ENCODE data around the gene MRM2. TPM values are rescaled to one million over a fixed set of nuclear protein-coding genes. Genes with fewer than 3 reads are reported as not detected.

Gene MRM2
- polyA plus RNA-seq, 2 of the 4 experiments (the other 2 are of a cell fraction): 35.6 to 44.0 TPM

DNA sequence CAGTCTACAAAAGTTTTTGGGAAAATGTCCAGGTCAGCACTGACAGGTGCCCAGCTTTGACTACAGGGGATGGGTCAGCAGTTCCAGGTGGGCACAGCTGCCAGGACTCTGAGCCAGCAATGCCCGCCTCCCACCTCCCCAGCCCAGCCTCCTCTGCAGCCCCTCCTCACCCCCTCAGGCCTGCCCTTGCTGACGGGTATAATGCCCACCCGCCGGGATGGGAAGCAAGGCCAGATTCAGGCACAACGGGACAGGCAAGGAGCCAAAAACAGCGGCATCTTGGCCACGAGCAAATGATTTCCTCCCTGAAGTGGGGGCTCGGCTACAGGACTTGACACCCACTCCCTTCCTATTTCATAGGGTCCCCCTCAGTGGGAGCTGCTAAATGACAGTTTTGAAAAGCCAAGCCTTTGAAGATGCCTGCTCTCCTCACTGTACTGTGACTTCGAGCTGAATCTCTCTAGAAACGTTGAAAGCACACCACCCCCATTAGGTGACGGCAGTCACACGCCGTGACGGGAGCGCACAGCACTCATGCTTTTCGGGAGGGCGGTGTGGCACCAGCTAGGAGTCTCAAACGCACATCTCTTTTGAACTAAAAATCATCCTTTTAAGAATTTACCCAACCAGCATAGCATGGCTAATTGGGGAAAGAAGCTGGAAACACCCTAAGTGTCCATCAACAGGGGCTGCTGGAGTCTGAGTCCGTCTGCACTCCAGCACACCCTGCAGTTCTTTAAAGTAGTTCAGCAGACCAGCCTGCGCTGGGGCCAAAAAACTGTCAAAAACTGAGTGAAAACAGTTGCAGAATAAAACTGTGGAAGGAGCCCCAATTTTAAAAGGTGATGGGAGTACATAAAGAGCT, 38.9 kb downstream of the MRM2 start:
- POLR2A ChIA-PET: no interaction called here
- FAIRE-seq: no peak
- TF ChIP-seq MYC (IDR thresholded peaks at IDR 0.05; ENCODE audit: borderline replicate concordance, low read length) (no peak), EHF (CRISPR knock-in tag; IDR thresholded peaks at IDR 0.05) (no peak), HEYL (CRISPR knock-in tag; IDR thresholded peaks at IDR 0.05) (no peak), FOSL2 (IDR thresholded peaks at IDR 0.05) (no peak), FOSL2 (CRISPR knock-in tag; IDR thresholded peaks at IDR 0.05) (no peak), TFCP2L1 (CRISPR knock-in tag; IDR thresholded peaks at IDR 0.05) (no peak), POLR2A (IDR thresholded peaks at IDR 0.05; ENCODE audit: low read length) (no peak), JUN (IDR thresholded peaks at IDR 0.05) (no peak), EP300 (IDR thresholded peaks at IDR 0.05) (no peak), MAZ (IDR thresholded peaks at IDR 0.05; ENCODE audit: borderline replicate concordance, low read depth, low read length) (no peak), ZC3H11A (IDR thresholded peaks at IDR 0.05) (no peak), FOXS1 (CRISPR knock-in tag; IDR thresholded peaks at IDR 0.05) (no peak), JUNB (IDR thresholded peaks at IDR 0.05) (no peak), CEBPB (IDR thresholded peaks at IDR 0.05) (no peak), PHF8 (IDR thresholded peaks at IDR 0.05; ENCODE audit: borderline replicate concordance, low read depth) (no peak)
- TF ChIP-seq, protein P1, sequence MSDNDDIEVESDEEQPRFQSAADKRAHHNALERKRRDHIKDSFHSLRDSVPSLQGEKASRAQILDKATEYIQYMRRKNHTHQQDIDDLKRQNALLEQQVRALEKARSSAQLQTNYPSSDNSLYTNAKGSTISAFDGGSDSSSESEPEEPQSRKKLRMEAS (IDR thresholded peaks at IDR 0.05): no peak
- TF ChIP-seq, protein P2, sequence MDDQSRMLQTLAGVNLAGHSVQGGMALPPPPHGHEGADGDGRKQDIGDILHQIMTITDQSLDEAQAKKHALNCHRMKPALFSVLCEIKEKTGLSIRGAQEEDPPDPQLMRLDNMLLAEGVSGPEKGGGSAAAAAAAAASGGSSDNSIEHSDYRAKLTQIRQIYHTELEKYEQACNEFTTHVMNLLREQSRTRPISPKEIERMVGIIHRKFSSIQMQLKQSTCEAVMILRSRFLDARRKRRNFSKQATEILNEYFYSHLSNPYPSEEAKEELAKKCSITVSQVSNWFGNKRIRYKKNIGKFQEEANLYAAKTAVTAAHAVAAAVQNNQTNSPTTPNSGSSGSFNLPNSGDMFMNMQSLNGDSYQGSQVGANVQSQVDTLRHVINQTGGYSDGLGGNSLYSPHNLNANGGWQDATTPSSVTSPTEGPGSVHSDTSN (IDR thresholded peaks at IDR 0.05): no peak
- TF ChIP-seq, protein P3, sequence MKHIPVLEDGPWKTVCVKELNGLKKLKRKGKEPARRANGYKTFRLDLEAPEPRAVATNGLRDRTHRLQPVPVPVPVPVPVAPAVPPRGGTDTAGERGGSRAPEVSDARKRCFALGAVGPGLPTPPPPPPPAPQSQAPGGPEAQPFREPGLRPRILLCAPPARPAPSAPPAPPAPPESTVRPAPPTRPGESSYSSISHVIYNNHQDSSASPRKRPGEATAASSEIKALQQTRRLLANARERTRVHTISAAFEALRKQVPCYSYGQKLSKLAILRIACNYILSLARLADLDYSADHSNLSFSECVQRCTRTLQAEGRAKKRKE (CRISPR knock-in tag; IDR thresholded peaks at IDR 0.05; ENCODE audit: low read depth): no peak
- TF ChIP-seq, protein P4, sequence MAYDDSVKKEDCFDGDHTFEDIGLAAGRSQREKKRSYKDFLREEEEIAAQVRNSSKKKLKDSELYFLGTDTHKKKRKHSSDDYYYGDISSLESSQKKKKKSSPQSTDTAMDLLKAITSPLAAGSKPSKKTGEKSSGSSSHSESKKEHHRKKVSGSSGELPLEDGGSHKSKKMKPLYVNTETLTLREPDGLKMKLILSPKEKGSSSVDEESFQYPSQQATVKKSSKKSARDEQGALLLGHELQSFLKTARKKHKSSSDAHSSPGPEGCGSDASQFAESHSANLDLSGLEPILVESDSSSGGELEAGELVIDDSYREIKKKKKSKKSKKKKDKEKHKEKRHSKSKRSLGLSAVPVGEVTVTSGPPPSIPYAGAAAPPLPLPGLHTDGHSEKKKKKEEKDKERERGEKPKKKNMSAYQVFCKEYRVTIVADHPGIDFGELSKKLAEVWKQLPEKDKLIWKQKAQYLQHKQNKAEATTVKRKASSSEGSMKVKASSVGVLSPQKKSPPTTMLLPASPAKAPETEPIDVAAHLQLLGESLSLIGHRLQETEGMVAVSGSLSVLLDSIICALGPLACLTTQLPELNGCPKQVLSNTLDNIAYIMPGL (CRISPR knock-in tag; IDR thresholded peaks at IDR 0.05; ENCODE audit: borderline replicate concordance): no peak
- TF ChIP-seq, protein P5, sequence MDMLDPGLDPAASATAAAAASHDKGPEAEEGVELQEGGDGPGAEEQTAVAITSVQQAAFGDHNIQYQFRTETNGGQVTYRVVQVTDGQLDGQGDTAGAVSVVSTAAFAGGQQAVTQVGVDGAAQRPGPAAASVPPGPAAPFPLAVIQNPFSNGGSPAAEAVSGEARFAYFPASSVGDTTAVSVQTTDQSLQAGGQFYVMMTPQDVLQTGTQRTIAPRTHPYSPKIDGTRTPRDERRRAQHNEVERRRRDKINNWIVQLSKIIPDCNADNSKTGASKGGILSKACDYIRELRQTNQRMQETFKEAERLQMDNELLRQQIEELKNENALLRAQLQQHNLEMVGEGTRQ (IDR thresholded peaks at IDR 0.05): no peak
- no peak overlapping the region for H3K4me2 ChIP-seq
- H3K4me1 ChIP-seq: no peaks in the 10 kb centered on the region
- ATAC-seq: no peak
- H3K9me3 ChIP-seq: no peaks in the 10 kb centered on the region
- no peak for DNase-seq (ENCODE audit: low read depth in 1 of 2, low spot score in 1 of 2)
- H3K27ac ChIP-seq: no peak overlapping the region
- 93% methylated on average over 16 of the region's 20 CpGs for WGBS (ENCODE audit: missing lambda C conversion rate)
- CTCF ChIA-PET: interaction anchor here (0.8 kb wide), 1 partner anchor 145 kb away, joined by 3 read pairs; no protein-coding TSS in a partner anchor
- H3K4me3 ChIP-seq: no peak overlapping the region

DNA sequence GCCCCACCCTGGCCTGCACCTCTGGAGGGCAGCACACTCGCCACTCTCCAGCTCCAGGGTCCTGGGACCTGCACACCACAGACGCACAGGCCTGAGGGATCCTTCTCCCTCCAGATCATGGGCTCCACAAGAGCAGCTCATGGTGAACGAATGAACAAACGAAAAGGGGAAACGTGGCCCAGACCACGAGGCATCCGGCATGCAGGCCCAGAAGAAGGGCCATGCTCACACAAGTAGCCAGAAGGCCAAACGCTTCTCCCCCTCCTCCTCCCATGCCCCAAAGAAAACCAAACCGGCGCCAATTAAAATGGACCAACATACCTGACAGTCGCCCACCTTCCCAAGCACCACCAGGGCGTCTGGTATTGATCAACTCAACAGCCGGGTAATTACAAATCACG, 39.6 kb downstream of the MRM2 start:
- DNase-seq (ENCODE audit: low read depth in 1 of 2, low spot score in 1 of 2) (no peak), ATAC-seq (no peak; a peak in 2 of 6 replicates), FAIRE-seq (no peak)
- POLR2A ChIA-PET: no interaction called here
- no peak overlapping the region for H3K4me2 ChIP-seq
- H3K4me1 ChIP-seq: no peaks in the 10 kb centered on the region
- H3K9me3 ChIP-seq: no peaks in the 10 kb centered on the region
- WGBS (ENCODE audit: missing lambda C conversion rate): 93% methylated on average over 14 of the region's 14 CpGs
- H3K27ac ChIP-seq: no peak overlapping the region
- CTCF ChIA-PET: interaction anchor here (0.8 to 2.0 kb wide), 3 partner anchors 9 to 442 kb away, joined by 3 to 5 read pairs (median 3); no protein-coding TSS in a partner anchor
- H3K4me3 ChIP-seq: no peak overlapping the region
- no peak for TF ChIP-seq EHMT2 (IDR thresholded peaks at IDR 0.05; ENCODE audit: low read depth)
- TF ChIP-seq EP300 (IDR thresholded peaks at IDR 0.05): no peak
- no peak for TF ChIP-seq POLR2AphosphoS2 (conservative IDR thresholded peaks at IDR 0.05; ENCODE audit: low read length)
- TF ChIP-seq, protein P6, sequence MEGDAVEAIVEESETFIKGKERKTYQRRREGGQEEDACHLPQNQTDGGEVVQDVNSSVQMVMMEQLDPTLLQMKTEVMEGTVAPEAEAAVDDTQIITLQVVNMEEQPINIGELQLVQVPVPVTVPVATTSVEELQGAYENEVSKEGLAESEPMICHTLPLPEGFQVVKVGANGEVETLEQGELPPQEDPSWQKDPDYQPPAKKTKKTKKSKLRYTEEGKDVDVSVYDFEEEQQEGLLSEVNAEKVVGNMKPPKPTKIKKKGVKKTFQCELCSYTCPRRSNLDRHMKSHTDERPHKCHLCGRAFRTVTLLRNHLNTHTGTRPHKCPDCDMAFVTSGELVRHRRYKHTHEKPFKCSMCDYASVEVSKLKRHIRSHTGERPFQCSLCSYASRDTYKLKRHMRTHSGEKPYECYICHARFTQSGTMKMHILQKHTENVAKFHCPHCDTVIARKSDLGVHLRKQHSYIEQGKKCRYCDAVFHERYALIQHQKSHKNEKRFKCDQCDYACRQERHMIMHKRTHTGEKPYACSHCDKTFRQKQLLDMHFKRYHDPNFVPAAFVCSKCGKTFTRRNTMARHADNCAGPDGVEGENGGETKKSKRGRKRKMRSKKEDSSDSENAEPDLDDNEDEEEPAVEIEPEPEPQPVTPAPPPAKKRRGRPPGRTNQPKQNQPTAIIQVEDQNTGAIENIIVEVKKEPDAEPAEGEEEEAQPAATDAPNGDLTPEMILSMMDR (IDR thresholded peaks at IDR 0.05): no peak
- no peak for TF ChIP-seq ZNF302 (CRISPR knock-in tag; IDR thresholded peaks at IDR 0.05)
- TF ChIP-seq CHD4 (IDR thresholded peaks at IDR 0.05; ENCODE audit: borderline replicate concordance): no peak
- TF ChIP-seq, protein P4 (CRISPR knock-in tag; IDR thresholded peaks at IDR 0.05; ENCODE audit: borderline replicate concordance): no peak

Measured in A549 (cell line).